ENCODE data around the gene DNAJC5G. TPM values are rescaled to one million over a fixed set of nuclear protein-coding genes. Genes with fewer than 3 reads are reported as not detected.

The DNAJC5G gene
- total and polyA plus RNA-seq, 2 of the 13 experiments (the other 11 are each of a cell fraction or from before 2014, with no cell fraction given) = 0.05 TPM; not detected in 1

- no peak for TF ChIP-seq RORA (CRISPR knock-in tag; IDR thresholded peaks at IDR 0.05)
Measured at GRCh38 chr2:27231921-27232320, 43.3 kb upstream of the DNAJC5G start (continued).

- Histone ChIP-seq H3K9me3 (ENCODE audit: low read length) (no peaks in the 10 kb centered on the region), H4K20me1 (ENCODE audit: insufficient read depth, low read length) (no peaks in the 10 kb centered on the region), H3K9ac (ENCODE audit: insufficient read depth, low read depth, low read length) (no peak overlapping the region), H3K4me2 (ENCODE audit: low read depth, low read length) (no peak overlapping the region), H2AFZ (ENCODE audit: low read length) (no peak overlapping the region), H3K27ac (ENCODE audit: extremely low read length, insufficient read depth, low read length) (no peak overlapping the region), H3K4me1 (ENCODE audit: insufficient read depth, low read length) (peaks cover 2% of the 10 kb centered on the region; the same call in 1 of the 2 replicates), H3K79me2 (ENCODE audit: insufficient read depth, low read length) (no peaks in the 10 kb centered on the region), H3K36me3 (replicated peaks in 1 of 2; ENCODE audit: control insufficient read depth in 1 of 2, insufficient read depth in 2 of 2, low read length in 2 of 2) (peaks cover 67 to 80% of the 10 kb centered on the region in 2 experiments), H3K4me3 (replicated peaks in 1 of 3; ENCODE audit: insufficient read depth in 1 of 3, low read depth in 2 of 3, low read length in 3 of 3) (no peak overlapping the region), H3K27me3 (ENCODE audit: control insufficient read depth in 1 of 2, insufficient read depth in 2 of 2, low read length in 2 of 2) (no peaks in the 10 kb centered on the region)
- FAIRE-seq (no peak), DNase-seq (ENCODE audit: low spot score) (no peak), ATAC-seq (no peak)
- POLR2A ChIA-PET = no interaction called here
- intact Hi-C loops (cut with micrococcal nuclease; ENCODE audit: unreplicated experiment) = no loop called here
- CTCF ChIA-PET (ENCODE audit: low intra/inter-chr PET ratio, low total read pairs) = no interaction called here
- in situ Hi-C loops (cut with HindIII; ENCODE audit: extremely low pct_ligation_motif_present, low pct_unique_long_range_greater_than_20kb) = no loop called here
- WGBS (ENCODE audit: low lambda C conversion rate) = 98% methylated on average over 14 of the region's 14 CpGs
- TF ChIP-seq SATB2 (CRISPR knock-in tag; IDR thresholded peaks at IDR 0.05) (no peak), CEBPB (IDR thresholded peaks at IDR 0.05; ENCODE audit: borderline replicate concordance, low read depth, low read length) (no peak), MLLT10 (CRISPR knock-in tag; IDR thresholded peaks at IDR 0.05) (no peak), ZNF597 (CRISPR knock-in tag; IDR thresholded peaks at IDR 0.05) (no peak), MATR3 (CRISPR knock-in tag; IDR thresholded peaks at IDR 0.05) (no peak), AHDC1 (CRISPR knock-in tag; IDR thresholded peaks at IDR 0.05; ENCODE audit: borderline replicate concordance) (no peak), DMTF1 (CRISPR knock-in tag; IDR thresholded peaks at IDR 0.05) (no peak), ZMAT3 (CRISPR knock-in tag; conservative IDR thresholded peaks at IDR 0.05) (no peak), ZBTB46 (CRISPR knock-in tag; IDR thresholded peaks at IDR 0.05; ENCODE audit: borderline replicate concordance) (no peak)
- BruUV-seq (replicated peaks) = no TSS peak
Measured at GRCh38 chr2:27233341-27233740, 41.9 kb upstream of the DNAJC5G start.
